Fibroblast of pulmonary artery (primary cell): ENCODE measurements around the gene AGO1.

Source experiments
- DNase-seq: peaks from one replicate; pipeline ENCODE4 v3.0.0-alpha.2; 2010; ENCODE audit warnings: low read depth
- H3K4me3 ChIP-seq: replicated peaks from 2 replicates; pipeline ENCODE4 v1.5.1; 2011; ENCODE audit warnings: low read depth, mild to moderate bottlenecking, control low read depth, low read length, moderate library complexity
- CTCF ChIP-seq: IDR thresholded peaks from 2 replicates; pipeline ENCODE4 v1.5.1; 2011; ENCODE audit warnings: mild to moderate bottlenecking, control low read depth, low read length, inconsistent platforms; ENCODE audit errors: missing control alignments

The AGO1 gene

GRCh38 chr1:35845766-35846165, 37.2 kb upstream of the AGO1 start:
- no peak overlapping the region for H3K4me3 ChIP-seq
- no peak for TF ChIP-seq CTCF
- DNase-seq, result no peak

GRCh38 chr1:35847935-35848565, 35.0 kb upstream of the AGO1 start:
- DNase-seq, result no peak
- H3K4me3 ChIP-seq, result no peak overlapping the region
- no peak for TF ChIP-seq CTCF

- TF ChIP-seq CTCF, result no peak
Measured at GRCh38 chr1:35850051-35850450, 33.0 kb upstream of the AGO1 start.

GRCh38 chr1:35850716-35851115, 32.3 kb upstream of the AGO1 start:
- no peak overlapping the region for H3K4me3 ChIP-seq
- TF ChIP-seq CTCF, result no peak
- no peak for DNase-seq

More at GRCh38 chr1:35850051-35850450, 33.0 kb upstream of the AGO1 start:
- no peak overlapping the region for H3K4me3 ChIP-seq
- DNase-seq, result no peak

GRCh38 chr1:35851132-35851869, 31.7 kb upstream of the AGO1 start:
- H3K4me3 ChIP-seq, result no peak overlapping the region
- TF ChIP-seq CTCF, result no peak
- peak; percentile 61 for DNase-seq

GRCh38 chr1:35852241-35852640, 30.8 kb upstream of the AGO1 start:
- no peak overlapping the region for H3K4me3 ChIP-seq
- DNase-seq, result no peak
- no peak for TF ChIP-seq CTCF
